Left ventricle myocardium inferior (tissue), 1 donor: ENCODE results near the gene COBL. TPM values are rescaled to one million over a fixed set of nuclear protein-coding genes. Genes with fewer than 3 reads are reported as not detected.

Experiments used
- DNase-seq: peaks from one replicate; pipeline ENCODE4 v3.0.0-alpha.2; 2020
- H3K27ac ChIP-seq: fragments of 200-600 bp; replicated peaks from 2 replicates; pipeline ENCODE4 v1.8.0; 2021
- H3K27me3 ChIP-seq: fragments of 200-600 bp; 2 replicates; pipeline ENCODE4 v1.8.0; 2021; ENCODE audit warnings: low read depth
- H3K36me3 ChIP-seq: fragments of 200-600 bp; 2 replicates; pipeline ENCODE4 v1.8.0; 2021
- H3K4me1 ChIP-seq: fragments of 200-600 bp; 2 replicates; pipeline ENCODE4 v1.8.0; 2021
- H3K4me3 ChIP-seq: fragments of 200-600 bp; 2 replicates; pipeline ENCODE4 v1.8.0; 2021; ENCODE audit warnings: mild to moderate bottlenecking, moderate library complexity
- H3K9me3 ChIP-seq: fragments of 200-600 bp; replicated peaks from 2 replicates; pipeline ENCODE4 v1.8.0; 2021
- intact Hi-C: fragments of 100-400 bp; cut with micrococcal nuclease; formaldehyde crosslinking; loops from one replicate; pipeline ENCODE4 v1.11.0; 2022
- total RNA-seq: library from RNA; stranded (reverse); fragmentation: NEBNext Ultra II Directional; extraction: Animal tissue kit (Norgen Biotek cat#: 25700); gene quantifications from one replicate; pipeline ENCODE4 v1.2.1, GENCODE V29; 2021
- TF ChIP-seq, protein P1 (sequence below): fragments of 200-600 bp; IDR thresholded peaks from 2 replicates; pipeline ENCODE4 v1.8.0; 2021; ENCODE audit warnings: antibody characterized with exemption, mild to moderate bottlenecking, borderline replicate concordance
- donor health status: DM: no; HTN: yes; CAD: no; lungs with severe emphysema.

Gene COBL
- total RNA-seq, 1 donor from 2014 or later = 77.1 TPM

DNA sequence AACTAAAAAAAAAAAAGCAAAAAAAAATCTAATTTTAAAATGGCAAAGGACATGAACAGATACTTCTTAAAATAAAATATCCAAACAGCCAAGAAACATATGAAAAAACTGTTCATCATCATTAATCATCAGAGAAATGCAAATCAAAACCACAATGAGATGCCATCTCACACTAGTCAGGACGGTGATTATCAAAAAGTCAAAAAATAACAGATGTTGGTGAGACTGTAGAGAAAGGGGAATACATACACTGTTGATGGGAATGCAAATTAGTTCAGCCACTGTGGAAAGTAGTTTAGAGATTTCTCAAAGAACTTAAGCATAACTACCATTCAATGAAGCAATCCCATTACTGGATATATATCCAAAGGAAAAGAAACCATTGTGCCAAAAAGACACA lies 30.2 kb downstream of the COBL start:
- Histone ChIP-seq H3K36me3 (no peaks in the 10 kb centered on the region), H3K27ac (no peak overlapping the region), H3K9me3 (peaks cover 10% of the 10 kb centered on the region), H3K4me1 (peaks cover 31% of the 10 kb centered on the region), H3K4me3 (no peak overlapping the region), H3K27me3 (no peaks in the 10 kb centered on the region)
- intact Hi-C loops = no loop called here
- DNase-seq = no peak
- TF ChIP-seq, protein P1, sequence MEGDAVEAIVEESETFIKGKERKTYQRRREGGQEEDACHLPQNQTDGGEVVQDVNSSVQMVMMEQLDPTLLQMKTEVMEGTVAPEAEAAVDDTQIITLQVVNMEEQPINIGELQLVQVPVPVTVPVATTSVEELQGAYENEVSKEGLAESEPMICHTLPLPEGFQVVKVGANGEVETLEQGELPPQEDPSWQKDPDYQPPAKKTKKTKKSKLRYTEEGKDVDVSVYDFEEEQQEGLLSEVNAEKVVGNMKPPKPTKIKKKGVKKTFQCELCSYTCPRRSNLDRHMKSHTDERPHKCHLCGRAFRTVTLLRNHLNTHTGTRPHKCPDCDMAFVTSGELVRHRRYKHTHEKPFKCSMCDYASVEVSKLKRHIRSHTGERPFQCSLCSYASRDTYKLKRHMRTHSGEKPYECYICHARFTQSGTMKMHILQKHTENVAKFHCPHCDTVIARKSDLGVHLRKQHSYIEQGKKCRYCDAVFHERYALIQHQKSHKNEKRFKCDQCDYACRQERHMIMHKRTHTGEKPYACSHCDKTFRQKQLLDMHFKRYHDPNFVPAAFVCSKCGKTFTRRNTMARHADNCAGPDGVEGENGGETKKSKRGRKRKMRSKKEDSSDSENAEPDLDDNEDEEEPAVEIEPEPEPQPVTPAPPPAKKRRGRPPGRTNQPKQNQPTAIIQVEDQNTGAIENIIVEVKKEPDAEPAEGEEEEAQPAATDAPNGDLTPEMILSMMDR = no peak

- TF ChIP-seq, protein P1 = no peak
- Histone ChIP-seq H3K36me3 (no peaks in the 10 kb centered on the region), H3K4me1 (peaks cover 49% of the 10 kb centered on the region), H3K27ac (peak overlapping the region; percentile 9), H3K27me3 (no peaks in the 10 kb centered on the region), H3K9me3 (peaks cover 10% of the 10 kb centered on the region), H3K4me3 (no peak overlapping the region)
- intact Hi-C loops = no loop called here
- no peak for DNase-seq
Measured at GRCh38 chr7:51280156-51280555, 36.5 kb downstream of the COBL start.

GRCh38 chr7:51279391-51280023 lies 37.1 kb downstream of the COBL start:
- H3K36me3 ChIP-seq = no peaks in the 10 kb centered on the region
- peaks cover 49% of the 10 kb centered on the region for H3K4me1 ChIP-seq
- H3K27me3 ChIP-seq = no peaks in the 10 kb centered on the region
- TF ChIP-seq, protein P1 = no peak
- H3K9me3 ChIP-seq = peaks cover 10% of the 10 kb centered on the region
- no peak for DNase-seq
- intact Hi-C loops = no loop called here
- no peak overlapping the region for H3K27ac ChIP-seq
- no peak overlapping the region for H3K4me3 ChIP-seq

DNA sequence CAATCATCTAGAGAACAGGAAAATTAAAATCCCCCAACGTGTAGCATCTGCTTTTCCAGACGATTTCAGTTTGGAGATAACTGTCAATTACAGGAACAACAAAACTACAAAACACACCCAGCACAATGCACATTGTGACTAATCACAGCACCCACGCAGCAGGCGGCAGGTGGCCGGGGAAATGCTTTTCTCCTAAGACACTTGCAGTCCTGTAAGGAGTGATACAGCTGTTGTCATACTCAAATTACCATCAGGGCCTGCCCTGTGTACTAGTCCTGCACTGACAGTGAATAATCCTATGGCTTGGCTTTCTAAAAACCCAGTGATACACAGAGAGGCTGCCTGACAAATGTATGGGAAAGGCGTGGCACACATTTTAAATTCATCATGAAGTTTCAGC lies 37.8 kb downstream of the COBL start:
- Histone ChIP-seq H3K27ac (peak overlapping the region; percentile 82), H3K4me3 (peak overlapping the region; percentile 37), H3K36me3 (no peaks in the 10 kb centered on the region), H3K9me3 (peaks cover 3% of the 10 kb centered on the region), H3K4me1 (peaks cover 54% of the 10 kb centered on the region), H3K27me3 (no peaks in the 10 kb centered on the region)
- DNase-seq = no peak
- TF ChIP-seq, protein P1 = no peak
- intact Hi-C loops = no loop called here

GRCh38 chr7:51276967-51277366 lies 39.6 kb downstream of the COBL start:
- H3K4me3 ChIP-seq = no peak overlapping the region
- no peaks in the 10 kb centered on the region for H3K36me3 ChIP-seq
- no peak for DNase-seq
- no peaks in the 10 kb centered on the region for H3K9me3 ChIP-seq
- intact Hi-C loops = no loop called here
- H3K27me3 ChIP-seq = no peaks in the 10 kb centered on the region
- TF ChIP-seq, protein P1 = no peak
- peak overlapping the region; percentile 82 for H3K27ac ChIP-seq
- H3K4me1 ChIP-seq = peaks cover 56% of the 10 kb centered on the region
